ENCODE data around the gene NUDT14. TPM values are rescaled to one million over a fixed set of nuclear protein-coding genes. Genes with fewer than 3 reads are reported as not detected.

The NUDT14 gene
- total RNA-seq, 3 donors from 2014 or later, result 26.9 to 46.7 (median 37.9) TPM

- TF ChIP-seq CTCF (IDR thresholded peaks at IDR 0.05), result no peak
- no peaks in the 10 kb centered on the region for H3K36me3 ChIP-seq (ENCODE audit: low read depth)
- no peak overlapping the region for H3K4me3 ChIP-seq
- ATAC-seq, result peak; percentile 68
- peaks cover 18% of the 10 kb centered on the region for H3K4me1 ChIP-seq (ENCODE audit: low read depth)
- H3K9me3 ChIP-seq, result no peaks in the 10 kb centered on the region
- intact Hi-C loops (cut with DNase I, micrococcal nuclease), result loop anchor here (5.0 kb wide), 2 partner anchors 78 to 148 kb away; no protein-coding TSS in a partner anchor
- peak in 2 of 3 donors; percentile 63 to 65 for DNase-seq
Measured at GRCh38 chr14:105204206-105204930, 23.3 kb upstream of the NUDT14 start.

- intact Hi-C loops (cut with DNase I, micrococcal nuclease), result loop anchor here (5.0 kb wide), 2 partner anchors 79 to 149 kb away; no protein-coding TSS in a partner anchor
- DNase-seq (peak in 1 of 3 donors; percentile 23), ATAC-seq (no peak)
- peaks cover 18% of the 10 kb centered on the region for H3K4me1 ChIP-seq (ENCODE audit: low read depth)
- H3K4me3 ChIP-seq, result no peak overlapping the region
- no peak for TF ChIP-seq CTCF (IDR thresholded peaks at IDR 0.05)
- H3K9me3 ChIP-seq, result no peaks in the 10 kb centered on the region
- H3K36me3 ChIP-seq (ENCODE audit: low read depth), result no peaks in the 10 kb centered on the region
Measured at GRCh38 chr14:105203701-105204100, 22.6 kb upstream of the NUDT14 start.

- Histone ChIP-seq H3K9me3 (no peaks in the 10 kb centered on the region), H3K4me3 (no peak overlapping the region), H3K36me3 (ENCODE audit: low read depth) (no peaks in the 10 kb centered on the region), H3K4me1 (ENCODE audit: low read depth) (peaks cover 18% of the 10 kb centered on the region)
- peak; percentile 90 for TF ChIP-seq CTCF (IDR thresholded peaks at IDR 0.05)
- DNase-seq, result peak in 2 of 3 donors; percentile 84 to 88
- ATAC-seq, result peak; percentile 69
- intact Hi-C loops (cut with DNase I, micrococcal nuclease), result loop anchor here (5.0 kb wide), 2 partner anchors 79 to 149 kb away; no protein-coding TSS in a partner anchor
Measured at GRCh38 chr14:105203057-105203531, 22.0 kb upstream of the NUDT14 start.

- ATAC-seq, result no peak
- no peaks in the 10 kb centered on the region for H3K9me3 ChIP-seq
- no peak for DNase-seq
- intact Hi-C loops (cut with DNase I, micrococcal nuclease), result loop anchor here (5.0 kb wide), 2 partner anchors 80 to 150 kb away; no protein-coding TSS in a partner anchor
- peaks cover 16% of the 10 kb centered on the region for H3K4me1 ChIP-seq (ENCODE audit: low read depth)
- no peaks in the 10 kb centered on the region for H3K36me3 ChIP-seq (ENCODE audit: low read depth)
- no peak for TF ChIP-seq CTCF (IDR thresholded peaks at IDR 0.05)
- H3K4me3 ChIP-seq, result no peak overlapping the region
Measured at GRCh38 chr14:105201925-105202513, 20.9 kb upstream of the NUDT14 start.

- no peaks in the 10 kb centered on the region for H3K9me3 ChIP-seq
- no peak for TF ChIP-seq CTCF (IDR thresholded peaks at IDR 0.05)
- ATAC-seq (no peak), DNase-seq (no peak)
- no peak overlapping the region for H3K4me3 ChIP-seq
- no peaks in the 10 kb centered on the region for H3K36me3 ChIP-seq (ENCODE audit: low read depth)
- peaks cover 21% of the 10 kb centered on the region for H3K4me1 ChIP-seq (ENCODE audit: low read depth)
- intact Hi-C loops (cut with DNase I, micrococcal nuclease), result loop anchor here (5.0 kb wide), 2 partner anchors 81 to 151 kb away; no protein-coding TSS in a partner anchor
Measured at GRCh38 chr14:105201156-105201924, 20.2 kb upstream of the NUDT14 start.
